GM18505 (cell line): ENCODE data around the gene SLC22A13.
"Not testable (repeated sequence)": the region's sequence is repeated elsewhere in the genome, so short reads cannot be mapped to it uniquely, and the experiment has no call there.

Source experiments
- ATAC-seq: cut with Tn5 transposase; IDR thresholded peaks from one replicate; pipeline ENCODE4 v1.9.1; 2021; ENCODE audit not compliant: unreplicated experiment
- POLR2A ChIP-seq: IDR thresholded peaks from 4 replicates; pipeline ENCODE4 v1.6.1; 2011; ENCODE audit warnings: borderline replicate concordance; ENCODE audit not compliant: insufficient read depth, insufficient read length; ENCODE audit errors: extremely low read depth

SLC22A13 gene

GRCh38 chr3:38274864-38275649 is 9.4 kb downstream of the SLC22A13 start:
- ATAC-seq: no peak

GRCh38 chr3:38275658-38276057 is 10.0 kb downstream of the SLC22A13 start:
- no peak for ATAC-seq
- TF ChIP-seq POLR2A: no peak

More at GRCh38 chr3:38274864-38275649, 9.4 kb downstream of the SLC22A13 start:
- no peak for TF ChIP-seq POLR2A

- no peak for TF ChIP-seq POLR2A
- no peak for ATAC-seq
These were observed 10.7 kb downstream of the SLC22A13 start for GRCh38 chr3:38276081-38276916.

GRCh38 chr3:38276917-38277630 is 11.5 kb downstream of the SLC22A13 start:
- TF ChIP-seq POLR2A: no peak
- no peak for ATAC-seq

GRCh38 chr3:38278841-38279240 is 13.2 kb downstream of the SLC22A13 start:
- ATAC-seq: no peak
- no peak for TF ChIP-seq POLR2A

GRCh38 chr3:38281895-38282686 is 16.5 kb downstream of the SLC22A13 start, which contains the start of gene SLC22A14:
Gene SLC22A14 (plus strand): TSS chr3:38282294. CDS start chr3:38306027, 23,733 bp downstream.
- no peak for ATAC-seq
- TF ChIP-seq POLR2A: no peak

GRCh38 chr3:38283810-38284755 is 18.5 kb downstream of the SLC22A13 start:
- TF ChIP-seq POLR2A: no peak
- ATAC-seq: no peak

- no peak for ATAC-seq
- no peak for TF ChIP-seq POLR2A
These were observed 19.1 kb downstream of the SLC22A13 start for GRCh38 chr3:38284756-38285150.

GRCh38 chr3:38289286-38290217 is 23.9 kb downstream of the SLC22A13 start:
- not testable (repeated sequence) for ATAC-seq

GRCh38 chr3:38297053-38297452 is 31.4 kb downstream of the SLC22A13 start:
- ATAC-seq: not testable (repeated sequence)

- no peak for ATAC-seq
- no peak for TF ChIP-seq POLR2A
These were observed 31.9 kb downstream of the SLC22A13 start for GRCh38 chr3:38297537-38297936.
